HEK293 (cell line): ENCODE results near the gene FSCN2.
A peak's percentile ranks its signal among the peaks of the same experiment; 100 is the strongest.

Experiments used
- CTCF ChIA-PET: fragments of 350-600 bp; formaldehyde crosslinking; extraction: SDS; loops from one replicate; lab custom pipeline; 2021; ENCODE audit warnings: antibody characterized with exemption; lab: Yijun Ruan, JAX
- POLR2A ChIA-PET: fragments of 300-600 bp; formaldehyde crosslinking; extraction: SDS; loops from one replicate; lab custom pipeline; 2020; ENCODE audit warnings: antibody characterized with exemption, inconsistent platforms; lab: Yijun Ruan, JAX
- H3K27ac ChIP-seq: fragments of 200-500 bp; sonication (Bioruptor generic); 2 replicates; pipeline ENCODE4 v1.5.1; 2014; ENCODE audit warnings: low read depth, low read length, control low read depth, inconsistent platforms; ENCODE audit errors: extremely low read depth
- H3K36me3 ChIP-seq, 2 experiments: fragments of 200-500 bp in 1 of 2; sonication (Bioruptor generic) in 1 of 2; 1 replicate in 1 of 2; 2 replicates in 1 of 2; pipeline ENCODE4 v1.5.1; 2014 to 2017; ENCODE audit warnings: inconsistent platforms in 2 of 2, low read length in 2 of 2; ENCODE audit not compliant: control insufficient read depth in 2 of 2, insufficient read depth in 1 of 2
- H3K4me1 ChIP-seq: fragments of 200-500 bp; sonication (Bioruptor generic); 2 replicates; pipeline ENCODE4 v1.5.1; 2014; ENCODE audit warnings: mild to moderate bottlenecking, low read length, inconsistent platforms; ENCODE audit not compliant: control insufficient read depth, insufficient read depth
- H3K4me3 ChIP-seq: 2 replicates; pipeline ENCODE4 v1.5.1; 2011; ENCODE audit warnings: low read depth, mild to moderate bottlenecking, control low read depth, low read length, moderate library complexity
- H3K9me3 ChIP-seq: fragments of 200-500 bp; sonication (Bioruptor generic); 2 replicates; pipeline ENCODE4 v1.5.1; 2014; ENCODE audit warnings: low read depth, low read length, inconsistent platforms; ENCODE audit not compliant: control insufficient read depth, insufficient read depth
- HOXA7 ChIP-seq: sonication (generic); formaldehyde crosslinking; IDR thresholded peaks from 2 replicates; pipeline ENCODE4 v1.8.1; 2022; ENCODE audit warnings: missing genetic modification reagents, borderline replicate concordance
- HOXC10 ChIP-seq: sonication (generic); formaldehyde crosslinking; IDR thresholded peaks from 2 replicates; pipeline ENCODE4 v1.8.1; 2023; ENCODE audit warnings: mild to moderate bottlenecking, missing genetic modification reagents
- HOXD13 ChIP-seq: sonication (generic); formaldehyde crosslinking; IDR thresholded peaks from 2 replicates; pipeline ENCODE4 v1.8.0; 2022; ENCODE audit warnings: missing genetic modification reagents, borderline replicate concordance
- KLF1 ChIP-seq: fragments of 450-650 bp; formaldehyde crosslinking; IDR thresholded peaks from 2 replicates; pipeline ENCODE4 v1.5.1; 2016; ENCODE audit warnings: missing biosample characterization, missing genetic modification characterization
- KLF7 ChIP-seq: fragments of 450-650 bp; formaldehyde crosslinking; IDR thresholded peaks from 2 replicates; pipeline ENCODE4 v1.5.1; 2016; ENCODE audit warnings: missing biosample characterization, missing genetic modification characterization, borderline replicate concordance
- RBAK ChIP-seq: fragments of 450-650 bp; formaldehyde crosslinking; IDR thresholded peaks from 2 replicates; pipeline ENCODE4 v1.5.1; 2016; ENCODE audit warnings: missing biosample characterization, missing genetic modification characterization
- ZFP41 ChIP-seq: fragments of 450-650 bp; formaldehyde crosslinking; IDR thresholded peaks from 2 replicates; pipeline ENCODE4 v1.5.1; 2016; ENCODE audit warnings: missing biosample characterization, missing genetic modification characterization, borderline replicate concordance
- ZNF121 ChIP-seq: fragments of 450-650 bp; formaldehyde crosslinking; IDR thresholded peaks from 2 replicates; pipeline ENCODE4 v1.5.1; 2016; ENCODE audit warnings: missing biosample characterization, missing genetic modification characterization
- ZNF132 ChIP-seq: fragments of 450-650 bp; formaldehyde crosslinking; IDR thresholded peaks from 2 replicates; pipeline ENCODE4 v1.5.1; 2017; ENCODE audit warnings: missing biosample characterization, missing genetic modification characterization, borderline replicate concordance
- ZNF202 ChIP-seq: fragments of 450-650 bp; formaldehyde crosslinking; IDR thresholded peaks from 2 replicates; pipeline ENCODE4 v1.5.1; 2016; ENCODE audit warnings: missing biosample characterization, missing genetic modification characterization, borderline replicate concordance
- ZNF211 ChIP-seq: fragments of 450-650 bp; formaldehyde crosslinking; IDR thresholded peaks from 2 replicates; pipeline ENCODE4 v1.5.1; 2016; ENCODE audit warnings: low read depth, missing biosample characterization, missing genetic modification characterization
- ZNF274 ChIP-seq, 2 experiments: fragments of 200-500 bp in 1 of 2; fragments of 450-650 bp in 1 of 2; sonication (Bioruptor generic) in 1 of 2; formaldehyde crosslinking in 1 of 2; IDR thresholded peaks; 2 replicates each; pipeline versions ENCODE4 v1.5.1 to v1.6.1; 2014 to 2016; ENCODE audit warnings: borderline replicate concordance in 1 of 2, inconsistent platforms in 1 of 2, low read length in 1 of 2, missing biosample characterization in 1 of 2, missing genetic modification characterization in 1 of 2
- ZNF48 ChIP-seq: fragments of 450-650 bp; formaldehyde crosslinking; IDR thresholded peaks from 2 replicates; pipeline ENCODE4 v1.5.1; 2016; ENCODE audit warnings: missing biosample characterization, missing genetic modification characterization
- ZNF529 ChIP-seq: fragments of 450-650 bp; formaldehyde crosslinking; IDR thresholded peaks from 2 replicates; pipeline ENCODE4 v1.5.1; 2017; ENCODE audit warnings: missing genetic modification characterization, missing biosample characterization; ENCODE audit not compliant: insufficient replicate concordance
- ZNF585B ChIP-seq: fragments of 450-650 bp; formaldehyde crosslinking; IDR thresholded peaks from 2 replicates; pipeline ENCODE4 v1.5.1; 2016; ENCODE audit warnings: missing biosample characterization, missing genetic modification characterization
- ZNF596 ChIP-seq: fragments of 450-650 bp; IDR thresholded peaks from 2 replicates; pipeline ENCODE4 v1.5.0; 2018; ENCODE audit warnings: missing biosample characterization, mild to moderate bottlenecking, missing genetic modification characterization, moderate library complexity
- ZNF670 ChIP-seq: fragments of 450-650 bp; formaldehyde crosslinking; IDR thresholded peaks from 2 replicates; pipeline ENCODE4 v1.5.1; 2016; ENCODE audit warnings: missing biosample characterization, missing genetic modification characterization, low read depth
- ZNF707 ChIP-seq: fragments of 450-650 bp; formaldehyde crosslinking; IDR thresholded peaks from 2 replicates; pipeline ENCODE4 v1.5.1; 2016; ENCODE audit warnings: missing biosample characterization, missing genetic modification characterization
- ZNF777 ChIP-seq: fragments of 450-650 bp; formaldehyde crosslinking; IDR thresholded peaks from 2 replicates; pipeline ENCODE4 v1.5.1; 2017; ENCODE audit warnings: missing biosample characterization, missing genetic modification characterization, borderline replicate concordance
- ZNF843 ChIP-seq: fragments of 450-650 bp; formaldehyde crosslinking; IDR thresholded peaks from 2 replicates; pipeline ENCODE4 v1.5.1; 2016; ENCODE audit warnings: missing biosample characterization, missing genetic modification characterization
- ZSCAN23 ChIP-seq: fragments of 450-650 bp; formaldehyde crosslinking; IDR thresholded peaks from 2 replicates; pipeline ENCODE4 v1.5.1; 2016; ENCODE audit warnings: missing biosample characterization, missing genetic modification characterization
- TF ChIP-seq, protein P1 (sequence below): fragments of 450-650 bp; formaldehyde crosslinking; IDR thresholded peaks from 2 replicates; pipeline ENCODE4 v1.5.1; 2017; ENCODE audit warnings: missing biosample characterization, missing genetic modification characterization
- TF ChIP-seq, protein P2 (sequence below): fragments of 450-650 bp; formaldehyde crosslinking; IDR thresholded peaks from 2 replicates; pipeline ENCODE4 v1.5.1; 2016; ENCODE audit warnings: missing biosample characterization, missing genetic modification characterization
- TF ChIP-seq, protein P3 (sequence below): fragments of 450-650 bp; formaldehyde crosslinking; IDR thresholded peaks from 2 replicates; pipeline ENCODE4 v1.5.1; 2016; ENCODE audit warnings: missing biosample characterization, missing genetic modification characterization
- TF ChIP-seq, protein P4 (sequence below): fragments of 450-650 bp; formaldehyde crosslinking; IDR thresholded peaks from 2 replicates; pipeline ENCODE4; 2016; ENCODE audit warnings: missing biosample characterization, missing genetic modification characterization
- TF ChIP-seq, protein P5 (sequence below): fragments of 450-650 bp; formaldehyde crosslinking; IDR thresholded peaks from 2 replicates; pipeline ENCODE4 v1.5.1; 2016; ENCODE audit warnings: missing biosample characterization, missing genetic modification characterization, borderline replicate concordance

The FSCN2 gene

DNA sequence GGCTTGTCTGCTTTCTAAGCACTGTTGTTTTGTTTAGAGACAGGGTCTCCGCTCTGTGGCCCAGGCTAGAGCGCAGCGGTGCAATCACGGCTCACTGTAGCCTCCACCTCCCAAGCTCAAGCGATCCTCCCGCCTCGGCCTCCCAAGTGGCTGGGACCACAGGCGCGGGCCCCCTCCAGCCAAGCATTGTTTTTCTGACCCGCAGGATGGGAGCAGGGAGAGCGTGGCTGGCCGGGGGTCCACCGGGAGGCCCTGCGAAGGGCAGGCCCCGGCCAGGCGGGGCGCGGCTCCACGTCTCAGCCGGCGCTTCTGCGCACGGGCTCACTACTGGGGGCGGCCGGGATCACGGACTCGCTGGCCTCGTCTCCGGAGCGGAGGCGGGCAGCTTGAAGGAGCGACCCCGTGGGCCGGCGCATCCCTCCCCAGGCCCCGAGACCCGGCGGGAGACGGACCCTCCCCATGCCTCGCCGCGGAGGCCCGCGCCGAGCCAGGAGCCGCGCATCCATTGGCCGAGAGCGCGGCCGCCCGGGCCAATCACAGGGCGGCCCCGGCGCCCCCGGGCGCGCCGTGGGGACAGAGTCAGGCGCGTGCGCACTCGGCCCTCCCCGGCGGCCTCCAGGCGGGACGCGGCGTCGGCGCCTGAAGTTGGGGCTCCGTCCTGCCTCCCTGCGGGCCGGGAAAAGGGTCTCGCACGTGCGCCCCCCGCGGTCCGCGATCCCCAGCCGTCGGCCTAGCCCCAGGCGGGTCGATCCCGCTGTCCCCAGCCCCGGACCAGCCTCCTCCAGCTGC, 40.5 kb upstream of the FSCN2 start (continued):
- TF ChIP-seq, protein P1, sequence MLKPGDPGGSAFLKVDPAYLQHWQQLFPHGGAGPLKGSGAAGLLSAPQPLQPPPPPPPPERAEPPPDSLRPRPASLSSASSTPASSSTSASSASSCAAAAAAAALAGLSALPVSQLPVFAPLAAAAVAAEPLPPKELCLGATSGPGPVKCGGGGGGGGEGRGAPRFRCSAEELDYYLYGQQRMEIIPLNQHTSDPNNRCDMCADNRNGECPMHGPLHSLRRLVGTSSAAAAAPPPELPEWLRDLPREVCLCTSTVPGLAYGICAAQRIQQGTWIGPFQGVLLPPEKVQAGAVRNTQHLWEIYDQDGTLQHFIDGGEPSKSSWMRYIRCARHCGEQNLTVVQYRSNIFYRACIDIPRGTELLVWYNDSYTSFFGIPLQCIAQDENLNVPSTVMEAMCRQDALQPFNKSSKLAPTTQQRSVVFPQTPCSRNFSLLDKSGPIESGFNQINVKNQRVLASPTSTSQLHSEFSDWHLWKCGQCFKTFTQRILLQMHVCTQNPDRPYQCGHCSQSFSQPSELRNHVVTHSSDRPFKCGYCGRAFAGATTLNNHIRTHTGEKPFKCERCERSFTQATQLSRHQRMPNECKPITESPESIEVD = no peak
- TF ChIP-seq RBAK (tag by site-specific recombination) (no peak), ZNF585B (tag by site-specific recombination) (no peak; the same call in 1 of the 2 replicates), KLF7 (tag by site-specific recombination) (no peak), ZNF202 (tag by site-specific recombination) (0 out of 2 replicates have a peak, but pooled peaks have one; percentile 12), ZNF843 (tag by site-specific recombination) (no peak), ZNF211 (no peak)
- TF ChIP-seq, protein P2, sequence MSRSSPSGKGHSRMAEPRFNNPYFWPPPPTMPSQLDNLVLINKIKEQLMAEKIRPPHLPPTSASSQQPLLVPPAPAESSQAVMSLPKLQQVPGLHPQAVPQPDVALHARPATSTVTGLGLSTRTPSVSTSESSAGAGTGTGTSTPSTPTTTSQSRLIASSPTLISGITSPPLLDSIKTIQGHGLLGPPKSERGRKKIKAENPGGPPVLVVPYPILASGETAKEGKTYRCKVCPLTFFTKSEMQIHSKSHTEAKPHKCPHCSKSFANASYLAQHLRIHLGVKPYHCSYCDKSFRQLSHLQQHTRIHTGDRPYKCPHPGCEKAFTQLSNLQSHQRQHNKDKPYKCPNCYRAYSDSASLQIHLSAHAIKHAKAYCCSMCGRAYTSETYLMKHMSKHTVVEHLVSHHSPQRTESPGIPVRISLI = no peak; the same call in 1 of the 2 replicates
- TF ChIP-seq, protein P3, sequence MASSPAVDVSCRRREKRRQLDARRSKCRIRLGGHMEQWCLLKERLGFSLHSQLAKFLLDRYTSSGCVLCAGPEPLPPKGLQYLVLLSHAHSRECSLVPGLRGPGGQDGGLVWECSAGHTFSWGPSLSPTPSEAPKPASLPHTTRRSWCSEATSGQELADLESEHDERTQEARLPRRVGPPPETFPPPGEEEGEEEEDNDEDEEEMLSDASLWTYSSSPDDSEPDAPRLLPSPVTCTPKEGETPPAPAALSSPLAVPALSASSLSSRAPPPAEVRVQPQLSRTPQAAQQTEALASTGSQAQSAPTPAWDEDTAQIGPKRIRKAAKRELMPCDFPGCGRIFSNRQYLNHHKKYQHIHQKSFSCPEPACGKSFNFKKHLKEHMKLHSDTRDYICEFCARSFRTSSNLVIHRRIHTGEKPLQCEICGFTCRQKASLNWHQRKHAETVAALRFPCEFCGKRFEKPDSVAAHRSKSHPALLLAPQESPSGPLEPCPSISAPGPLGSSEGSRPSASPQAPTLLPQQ (tag by site-specific recombination) = 0 out of 2 replicates have a peak, but pooled peaks have one; percentile 69

DNA sequence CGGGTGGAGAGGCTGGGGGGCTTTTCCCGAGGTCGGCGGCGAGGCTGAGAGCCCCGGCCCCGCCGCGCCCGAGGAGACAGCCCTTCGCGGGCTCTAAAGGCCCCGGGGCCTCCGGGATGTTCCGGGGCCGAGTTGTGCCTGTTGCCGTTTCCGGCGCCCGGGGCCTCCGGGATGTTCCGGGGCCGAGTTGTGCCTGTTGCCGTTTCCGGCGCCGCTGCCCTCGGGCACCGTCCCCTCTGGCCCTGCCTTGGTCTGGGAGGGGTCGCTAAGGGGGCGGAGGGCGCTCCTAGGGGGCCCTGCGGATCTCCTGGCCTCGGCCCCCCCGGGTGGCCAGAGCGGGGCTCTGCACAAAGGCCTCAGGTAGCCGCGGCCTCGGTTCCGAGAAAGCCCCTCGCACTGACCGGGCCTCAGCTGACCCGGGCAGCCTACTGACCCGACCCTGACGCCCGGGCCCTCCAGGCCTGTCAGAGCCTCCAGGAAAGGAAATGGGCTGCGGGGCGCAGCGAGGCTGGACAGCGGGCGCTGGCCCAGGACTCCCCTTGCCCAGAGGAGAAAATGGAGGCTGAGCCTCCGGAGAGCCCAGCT, 39.8 kb upstream of the FSCN2 start:
- ChIA-PET CTCF (interaction anchor here (1.0 to 3.2 kb wide), 2 partner anchors 197 to 235 kb away, joined by 3 to 10 read pairs; no protein-coding TSS in a partner anchor), POLR2A (interaction anchor here (1.2 to 4.1 kb wide), 9 partner anchors 10 to 95 kb away, joined by 3 to 27 read pairs (median 6); partner anchors contain the start of genes ACTG1, BAHCC1 and FAAP100)
- Histone ChIP-seq H3K36me3 (no peaks in the 10 kb centered on the region), H3K27ac (peak overlapping the region; percentile 93), H3K4me3 (peak overlapping the region; percentile 52), H3K9me3 (no peaks in the 10 kb centered on the region), H3K4me1 (peaks cover 11% of the 10 kb centered on the region)
- TF ChIP-seq ZNF274 (IDR thresholded peaks at IDR 0.05; ENCODE audit: low read length) (no peak), ZNF274 (tag by site-specific recombination; IDR thresholded peaks at IDR 0.05; ENCODE audit: borderline replicate concordance) (no peak), HOXD13 (CRISPR knock-in tag) (no peak), ZNF670 (tag by site-specific recombination) (no peak), KLF1 (tag by site-specific recombination) (0 out of 2 replicates have a peak, but pooled peaks have one; percentile 13), ZNF596 (no peak), ZNF132 (tag by site-specific recombination) (no peak), ZSCAN23 (no peak), HOXC10 (CRISPR knock-in tag) (no peak), HOXA7 (CRISPR knock-in tag) (no peak), ZNF777 (tag by site-specific recombination) (no peak), ZNF48 (tag by site-specific recombination) (no peak), ZNF121 (tag by site-specific recombination) (no peak), ZNF707 (no peak), ZNF529 (tag by site-specific recombination) (no peak), ZFP41 (tag by site-specific recombination) (no peak)
- TF ChIP-seq, protein P4, sequence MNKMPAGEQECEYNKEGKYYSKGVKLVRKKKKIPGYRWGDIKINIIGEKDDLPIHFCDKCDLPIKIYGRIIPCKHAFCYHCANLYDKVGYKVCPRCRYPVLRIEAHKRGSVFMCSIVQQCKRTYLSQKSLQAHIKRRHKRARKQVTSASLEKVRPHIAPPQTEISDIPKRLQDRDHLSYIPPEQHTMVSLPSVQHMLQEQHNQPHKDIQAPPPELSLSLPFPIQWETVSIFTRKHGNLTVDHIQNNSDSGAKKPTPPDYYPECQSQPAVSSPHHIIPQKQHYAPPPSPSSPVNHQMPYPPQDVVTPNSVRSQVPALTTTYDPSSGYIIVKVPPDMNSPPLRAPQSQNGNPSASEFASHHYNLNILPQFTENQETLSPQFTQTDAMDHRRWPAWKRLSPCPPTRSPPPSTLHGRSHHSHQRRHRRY (tag by site-specific recombination) = no peak
- TF ChIP-seq, protein P3 (tag by site-specific recombination) = no peak
- TF ChIP-seq, protein P5, sequence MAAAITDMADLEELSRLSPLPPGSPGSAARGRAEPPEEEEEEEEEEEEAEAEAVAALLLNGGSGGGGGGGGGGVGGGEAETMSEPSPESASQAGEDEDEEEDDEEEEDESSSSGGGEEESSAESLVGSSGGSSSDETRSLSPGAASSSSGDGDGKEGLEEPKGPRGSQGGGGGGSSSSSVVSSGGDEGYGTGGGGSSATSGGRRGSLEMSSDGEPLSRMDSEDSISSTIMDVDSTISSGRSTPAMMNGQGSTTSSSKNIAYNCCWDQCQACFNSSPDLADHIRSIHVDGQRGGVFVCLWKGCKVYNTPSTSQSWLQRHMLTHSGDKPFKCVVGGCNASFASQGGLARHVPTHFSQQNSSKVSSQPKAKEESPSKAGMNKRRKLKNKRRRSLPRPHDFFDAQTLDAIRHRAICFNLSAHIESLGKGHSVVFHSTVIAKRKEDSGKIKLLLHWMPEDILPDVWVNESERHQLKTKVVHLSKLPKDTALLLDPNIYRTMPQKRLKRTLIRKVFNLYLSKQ = no peak
